GM13977 (cell line): ENCODE data around the gene LYVE1.

Experiments used
- DNase-seq: peaks from one replicate; pipeline ENCODE4 v3.0.0; 2012; ENCODE audit warnings: low spot score
- CTCF ChIP-seq: IDR thresholded peaks from 2 replicates; pipeline ENCODE4 v1.5.1; 2012; ENCODE audit warnings: mild to moderate bottlenecking, control low read depth; ENCODE audit not compliant: insufficient read depth; ENCODE audit errors: extremely low read depth, missing control alignments
- in situ Hi-C: fragments of 300-500 bp; cut with MboI; formaldehyde crosslinking; loops from one replicate; pipeline ENCODE4 v1.12.0; 2022; ENCODE audit warnings: low sequenced_read_pairs, low pct_unique_long_range_greater_than_20kb, mixed read lengths, inconsistent platforms; ENCODE audit not compliant: unreplicated experiment

The LYVE1 gene

GRCh38 chr11:10594407-10594806 is 25.9 kb upstream of the LYVE1 start:
- no peak for DNase-seq
- no peak for TF ChIP-seq CTCF
- in situ Hi-C loops = no loop called here

GRCh38 chr11:10592331-10592730 is 23.9 kb upstream of the LYVE1 start:
- DNase-seq = no peak
- TF ChIP-seq CTCF = no peak
- in situ Hi-C loops = no loop called here

GRCh38 chr11:10591741-10592140 is 23.3 kb upstream of the LYVE1 start:
- TF ChIP-seq CTCF = no peak
- in situ Hi-C loops = no loop called here
- DNase-seq = no peak

GRCh38 chr11:10590218-10590915 is 21.9 kb upstream of the LYVE1 start:
- in situ Hi-C loops = no loop called here
- DNase-seq = no peak
- no peak for TF ChIP-seq CTCF

GRCh38 chr11:10588904-10589303 is 20.4 kb upstream of the LYVE1 start:
- no peak for TF ChIP-seq CTCF
- no peak for DNase-seq
- in situ Hi-C loops = no loop called here

GRCh38 chr11:10587995-10588394 is 19.5 kb upstream of the LYVE1 start:
- in situ Hi-C loops = no loop called here
- DNase-seq = no peak
- TF ChIP-seq CTCF = no peak
